MM.1S (cell line): Measurements from ENCODE around the gene AP1S2.

Experiments used
- CTCF ChIP-seq: fragments of 300-600 bp; sonication (generic); IDR thresholded peaks from 2 replicates; pipeline ENCODE4 v1.5.1; 2016; ENCODE audit warnings: antibody characterized with exemption, low read length, mixed read lengths
- EZH2 ChIP-seq: fragments of 300-600 bp; sonication (generic); optimal IDR thresholded peaks from 2 replicates; pipeline ENCODE3; 2017; ENCODE audit warnings: low read depth, mild to moderate bottlenecking, antibody characterized with exemption, low read length, mixed read lengths
- EZH2phosphoT487 ChIP-seq: fragments of 300-600 bp; sonication (generic); IDR thresholded peaks from 2 replicates; pipeline ENCODE4 v1.6.1; 2018; ENCODE audit warnings: antibody characterized with exemption, low read length

GRCh38 chrX:15829217-15829616, 25.4 kb downstream of the AP1S2 start:
- TF ChIP-seq EZH2: no peak
- no peak for TF ChIP-seq CTCF
- TF ChIP-seq EZH2phosphoT487: no peak
